Astrocyte of the spinal cord (primary cell): ENCODE data around the gene GPR183.

Experiments
- DNase-seq: peaks from one replicate; pipeline ENCODE4 v3.0.0; 2011; ENCODE audit warnings: low read depth, low spot score
- H3K4me3 ChIP-seq: 2 replicates; pipeline ENCODE4 v1.5.1; 2011; ENCODE audit warnings: low read depth, mild to moderate bottlenecking, low read length, moderate library complexity
- in situ Hi-C: cut with HindIII; loops from 2 replicates; pipeline ENCODE4 v1.10.0; 2017; ENCODE audit warnings: low sequenced_read_pairs
- TF ChIP-seq, protein P1 (sequence below): IDR thresholded peaks from 2 replicates; pipeline ENCODE4 v1.5.1; 2012; ENCODE audit warnings: low read depth, mild to moderate bottlenecking, low read length, inconsistent platforms

GPR183 gene

DNA sequence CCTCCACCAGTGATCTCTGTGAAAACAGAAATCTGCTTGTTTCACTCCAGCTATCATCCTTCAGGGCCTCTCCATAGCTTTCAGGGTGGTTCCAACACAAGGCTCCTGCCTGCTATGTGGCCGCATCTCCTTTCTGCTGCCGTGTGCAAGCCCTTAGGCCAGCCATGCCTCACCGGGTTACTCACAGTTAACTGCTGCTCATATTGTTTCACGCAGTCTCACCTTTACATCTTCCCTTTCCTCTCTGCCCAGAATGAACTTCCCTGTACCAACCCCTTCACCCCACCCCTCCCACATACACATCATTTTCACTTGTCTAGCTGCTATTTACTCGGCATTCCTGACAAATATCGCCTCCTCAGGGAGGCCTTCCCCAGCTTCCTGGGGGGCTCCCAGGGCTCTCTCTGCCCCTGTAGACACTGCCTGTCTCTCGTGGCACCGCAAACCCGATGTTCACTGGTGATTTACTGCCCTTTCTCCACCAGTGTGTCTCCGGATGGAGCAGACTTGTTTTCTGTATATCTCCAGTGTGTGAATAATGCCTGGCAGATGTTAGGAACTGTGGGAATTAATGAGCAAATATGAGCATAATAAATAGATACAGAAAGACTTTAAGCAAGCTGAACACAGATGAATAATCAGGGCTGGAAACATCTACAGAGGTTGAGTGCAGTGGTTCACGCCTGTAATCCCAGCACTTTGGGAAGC, 39.3 kb upstream of the GPR183 start:
- DNase-seq: no peak
- H3K4me3 ChIP-seq: no peak overlapping the region
- TF ChIP-seq, protein P1, sequence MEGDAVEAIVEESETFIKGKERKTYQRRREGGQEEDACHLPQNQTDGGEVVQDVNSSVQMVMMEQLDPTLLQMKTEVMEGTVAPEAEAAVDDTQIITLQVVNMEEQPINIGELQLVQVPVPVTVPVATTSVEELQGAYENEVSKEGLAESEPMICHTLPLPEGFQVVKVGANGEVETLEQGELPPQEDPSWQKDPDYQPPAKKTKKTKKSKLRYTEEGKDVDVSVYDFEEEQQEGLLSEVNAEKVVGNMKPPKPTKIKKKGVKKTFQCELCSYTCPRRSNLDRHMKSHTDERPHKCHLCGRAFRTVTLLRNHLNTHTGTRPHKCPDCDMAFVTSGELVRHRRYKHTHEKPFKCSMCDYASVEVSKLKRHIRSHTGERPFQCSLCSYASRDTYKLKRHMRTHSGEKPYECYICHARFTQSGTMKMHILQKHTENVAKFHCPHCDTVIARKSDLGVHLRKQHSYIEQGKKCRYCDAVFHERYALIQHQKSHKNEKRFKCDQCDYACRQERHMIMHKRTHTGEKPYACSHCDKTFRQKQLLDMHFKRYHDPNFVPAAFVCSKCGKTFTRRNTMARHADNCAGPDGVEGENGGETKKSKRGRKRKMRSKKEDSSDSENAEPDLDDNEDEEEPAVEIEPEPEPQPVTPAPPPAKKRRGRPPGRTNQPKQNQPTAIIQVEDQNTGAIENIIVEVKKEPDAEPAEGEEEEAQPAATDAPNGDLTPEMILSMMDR: no peak
- in situ Hi-C loops: no loop called here

DNA sequence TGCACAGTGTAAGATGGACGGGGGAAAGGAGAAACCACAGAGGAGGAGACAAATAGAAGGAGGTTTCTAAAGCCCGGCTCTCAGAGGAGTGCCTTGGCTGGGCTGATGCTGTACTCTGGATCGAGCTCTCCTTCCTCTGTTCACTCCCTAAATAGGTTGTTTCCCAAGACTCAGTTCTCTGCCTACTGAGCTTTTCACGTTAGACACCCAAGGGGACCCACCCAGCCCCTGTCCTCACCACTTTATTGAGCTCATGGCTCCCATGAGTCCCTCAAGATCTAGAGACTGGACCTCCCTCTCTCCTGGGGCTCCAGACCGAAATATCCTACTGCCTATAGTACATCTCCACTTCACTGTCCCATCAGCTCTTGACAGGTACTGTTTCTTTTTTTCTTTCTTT, 38.1 kb upstream of the GPR183 start:
- DNase-seq: no peak
- TF ChIP-seq, protein P1: no peak
- in situ Hi-C loops: no loop called here
- no peak overlapping the region for H3K4me3 ChIP-seq

DNA sequence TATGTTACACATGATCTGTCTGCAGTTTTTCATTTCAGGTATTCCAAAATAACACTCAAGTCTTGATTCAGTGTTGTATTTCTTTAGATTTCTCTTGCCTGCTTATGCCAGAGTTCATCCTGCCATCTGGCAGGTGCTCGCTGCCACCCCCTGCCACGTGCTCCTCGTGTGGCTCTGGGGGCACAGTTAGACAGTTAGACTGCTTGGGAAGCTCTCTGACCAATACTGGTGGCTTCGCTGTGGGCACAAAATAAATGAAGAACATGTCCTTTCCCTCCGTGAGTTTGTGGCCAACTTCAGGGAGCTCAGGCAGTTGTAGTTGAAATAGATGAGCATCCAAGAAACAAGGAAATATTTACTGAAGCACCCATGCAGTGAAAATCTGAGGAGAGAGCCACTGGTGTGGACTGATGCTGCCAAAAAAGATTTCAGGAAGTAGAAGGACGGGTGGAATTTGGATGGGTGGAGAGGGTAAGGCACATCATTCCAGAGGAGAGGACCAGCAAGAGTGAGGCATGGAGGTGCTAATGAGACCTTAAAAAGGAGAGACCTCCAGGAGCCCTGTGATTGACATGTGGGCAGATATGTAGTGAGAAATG, 37.5 kb upstream of the GPR183 start:
- H3K4me3 ChIP-seq: no peak overlapping the region
- TF ChIP-seq, protein P1: no peak
- in situ Hi-C loops: no loop called here
- DNase-seq: no peak

DNA sequence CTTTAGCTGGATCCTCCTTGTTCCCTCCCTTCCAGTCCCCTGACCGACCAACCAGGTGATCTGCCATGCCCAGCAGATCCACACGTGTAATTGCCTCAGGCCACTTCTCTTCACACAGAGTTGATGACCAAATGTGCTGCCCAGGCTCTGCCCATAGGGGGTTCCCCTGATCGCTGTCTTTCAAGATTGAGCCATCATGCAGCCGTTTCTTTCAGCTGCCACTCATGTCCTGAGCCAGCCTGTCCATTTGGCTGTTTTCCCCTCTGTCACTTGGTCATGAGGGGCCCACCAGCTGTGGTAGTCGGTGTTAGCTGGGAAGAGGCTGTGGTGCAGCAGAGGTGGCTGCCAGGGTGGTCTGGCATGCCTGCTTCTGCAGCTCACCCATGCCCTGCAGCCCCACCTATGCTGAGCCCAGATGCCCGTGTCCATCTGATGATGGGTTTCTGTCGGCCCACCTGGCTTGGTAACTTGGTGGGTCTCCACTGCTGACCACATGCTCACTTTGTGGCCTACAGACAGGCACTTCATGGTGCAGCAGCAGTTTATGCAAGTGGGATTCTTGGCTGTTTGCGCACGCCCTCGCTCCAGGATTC, 35.6 kb upstream of the GPR183 start:
- TF ChIP-seq, protein P1: no peak
- in situ Hi-C loops: no loop called here
- no peak overlapping the region for H3K4me3 ChIP-seq
- no peak for DNase-seq

DNA sequence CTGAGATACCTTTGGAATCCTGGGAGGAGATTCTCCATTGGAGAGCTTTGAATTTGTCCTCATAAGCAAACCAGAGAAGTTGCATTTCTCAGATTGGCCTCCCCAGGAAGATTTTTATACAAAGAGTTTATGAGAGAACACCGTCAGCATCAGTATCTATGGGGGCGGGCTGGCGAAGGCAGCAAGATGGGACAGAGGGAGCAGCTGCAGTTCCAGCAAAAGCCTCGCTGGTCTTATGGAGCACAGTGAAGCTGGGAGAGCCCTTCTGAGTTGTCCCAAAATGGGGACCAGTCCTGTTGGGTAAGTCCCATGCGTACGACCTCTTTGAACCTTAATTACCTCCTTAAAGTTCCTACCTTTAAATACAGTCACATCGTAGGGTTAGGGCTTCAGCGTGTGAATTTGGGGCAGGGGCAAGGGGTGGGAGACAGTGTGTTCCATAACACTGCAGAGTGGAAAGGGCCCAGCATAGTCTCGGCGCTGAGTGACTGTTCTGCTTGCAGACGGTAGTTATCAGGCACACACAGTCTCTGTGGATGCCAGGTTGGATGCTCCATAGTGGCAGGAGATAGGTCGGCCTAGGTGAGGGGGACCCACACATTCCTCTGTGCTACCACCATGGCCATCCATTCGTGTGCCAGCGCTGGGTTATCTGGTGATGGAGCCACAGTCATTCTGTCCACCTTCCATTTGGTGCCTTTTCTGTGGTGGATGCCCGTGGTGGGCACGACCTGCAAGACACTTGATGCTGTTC, 34.9 kb upstream of the GPR183 start:
- in situ Hi-C loops: no loop called here
- H3K4me3 ChIP-seq: no peak overlapping the region
- TF ChIP-seq, protein P1: no peak
- DNase-seq: no peak

DNA sequence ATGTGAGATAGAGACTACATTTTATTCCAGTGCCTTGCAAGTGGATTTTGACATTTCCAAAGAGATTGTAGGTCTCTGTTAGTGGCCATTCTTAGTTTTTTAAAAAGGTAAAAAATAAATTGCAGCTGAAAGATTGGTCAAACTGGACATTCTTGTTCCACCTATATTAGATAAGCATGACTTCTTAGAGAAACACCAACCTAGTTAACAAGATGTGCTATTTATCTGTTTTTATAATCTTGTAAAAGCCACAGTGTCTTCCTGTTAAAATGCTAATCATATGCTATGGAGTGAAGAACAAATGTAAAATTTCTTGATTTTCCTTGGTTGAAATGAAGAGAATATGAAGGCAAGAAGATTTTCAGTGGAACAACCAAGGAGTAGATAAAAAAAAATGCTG, 33.4 kb upstream of the GPR183 start:
- no peak for DNase-seq
- in situ Hi-C loops: no loop called here
- no peak overlapping the region for H3K4me3 ChIP-seq
- TF ChIP-seq, protein P1: no peak
